LNCaP clone FGC (cell line): ENCODE data around the gene ABHD11.
A peak's percentile ranks its signal among the peaks of the same experiment; 100 is the strongest.

Experiments
- DNase-seq: peaks from one replicate; pipeline ENCODE4 v3.0.0-alpha.2; 2011; ENCODE audit warnings: low read depth
- H3K4me3 ChIP-seq: 2 replicates; pipeline ENCODE4 v1.5.1; 2011; ENCODE audit warnings: mild to moderate bottlenecking, low read depth, low read length, control low read depth
- TF ChIP-seq, protein P1 (sequence below): IDR thresholded peaks from 2 replicates; pipeline ENCODE4 v1.5.1; 2012; ENCODE audit warnings: mild to moderate bottlenecking; ENCODE audit not compliant: control insufficient read depth, insufficient read depth; ENCODE audit errors: extremely low read depth

Gene ABHD11

DNA sequence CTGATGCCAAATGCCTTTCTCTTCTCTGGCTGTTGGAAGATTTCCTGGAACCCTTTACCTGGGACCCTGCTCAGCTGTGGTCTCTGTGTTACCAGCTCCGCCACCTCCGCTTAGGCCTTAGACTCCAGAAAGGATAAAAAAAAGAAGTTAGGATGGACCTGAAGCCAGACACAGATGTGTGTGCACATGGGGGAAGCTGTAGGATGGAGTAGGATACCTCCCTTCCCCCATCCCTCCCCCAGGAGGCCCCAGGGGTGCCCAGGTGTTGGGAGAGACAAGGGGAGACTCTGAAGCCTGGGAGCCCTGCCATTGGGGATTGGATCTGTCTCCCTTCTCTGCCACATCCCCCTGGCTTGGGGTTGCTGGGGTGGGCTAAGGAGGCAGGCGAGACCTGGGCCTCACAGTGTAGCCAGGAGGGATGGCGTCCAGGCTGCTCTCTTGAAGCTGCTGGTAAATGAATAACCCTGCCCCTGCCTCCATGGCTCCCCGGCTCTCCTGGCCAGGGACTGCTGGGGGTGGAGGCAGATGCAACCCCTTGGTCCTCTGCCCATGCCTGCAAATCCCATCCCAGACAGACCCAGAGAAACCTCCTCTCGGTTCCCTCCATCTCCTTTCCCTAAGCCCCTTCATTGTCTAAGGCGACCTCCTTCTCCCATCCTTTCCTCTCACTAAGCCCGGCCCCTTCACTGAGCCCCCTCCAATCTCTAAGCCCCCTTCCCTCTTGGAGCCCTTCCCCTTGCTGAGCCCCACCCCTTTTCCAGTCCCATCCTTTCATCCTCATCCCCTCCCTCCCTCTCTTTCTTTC lies 23.5 kb upstream of the ABHD11 start:
- no peak for DNase-seq
- TF ChIP-seq, protein P1, sequence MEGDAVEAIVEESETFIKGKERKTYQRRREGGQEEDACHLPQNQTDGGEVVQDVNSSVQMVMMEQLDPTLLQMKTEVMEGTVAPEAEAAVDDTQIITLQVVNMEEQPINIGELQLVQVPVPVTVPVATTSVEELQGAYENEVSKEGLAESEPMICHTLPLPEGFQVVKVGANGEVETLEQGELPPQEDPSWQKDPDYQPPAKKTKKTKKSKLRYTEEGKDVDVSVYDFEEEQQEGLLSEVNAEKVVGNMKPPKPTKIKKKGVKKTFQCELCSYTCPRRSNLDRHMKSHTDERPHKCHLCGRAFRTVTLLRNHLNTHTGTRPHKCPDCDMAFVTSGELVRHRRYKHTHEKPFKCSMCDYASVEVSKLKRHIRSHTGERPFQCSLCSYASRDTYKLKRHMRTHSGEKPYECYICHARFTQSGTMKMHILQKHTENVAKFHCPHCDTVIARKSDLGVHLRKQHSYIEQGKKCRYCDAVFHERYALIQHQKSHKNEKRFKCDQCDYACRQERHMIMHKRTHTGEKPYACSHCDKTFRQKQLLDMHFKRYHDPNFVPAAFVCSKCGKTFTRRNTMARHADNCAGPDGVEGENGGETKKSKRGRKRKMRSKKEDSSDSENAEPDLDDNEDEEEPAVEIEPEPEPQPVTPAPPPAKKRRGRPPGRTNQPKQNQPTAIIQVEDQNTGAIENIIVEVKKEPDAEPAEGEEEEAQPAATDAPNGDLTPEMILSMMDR = no peak
- H3K4me3 ChIP-seq = no peak overlapping the region

DNA sequence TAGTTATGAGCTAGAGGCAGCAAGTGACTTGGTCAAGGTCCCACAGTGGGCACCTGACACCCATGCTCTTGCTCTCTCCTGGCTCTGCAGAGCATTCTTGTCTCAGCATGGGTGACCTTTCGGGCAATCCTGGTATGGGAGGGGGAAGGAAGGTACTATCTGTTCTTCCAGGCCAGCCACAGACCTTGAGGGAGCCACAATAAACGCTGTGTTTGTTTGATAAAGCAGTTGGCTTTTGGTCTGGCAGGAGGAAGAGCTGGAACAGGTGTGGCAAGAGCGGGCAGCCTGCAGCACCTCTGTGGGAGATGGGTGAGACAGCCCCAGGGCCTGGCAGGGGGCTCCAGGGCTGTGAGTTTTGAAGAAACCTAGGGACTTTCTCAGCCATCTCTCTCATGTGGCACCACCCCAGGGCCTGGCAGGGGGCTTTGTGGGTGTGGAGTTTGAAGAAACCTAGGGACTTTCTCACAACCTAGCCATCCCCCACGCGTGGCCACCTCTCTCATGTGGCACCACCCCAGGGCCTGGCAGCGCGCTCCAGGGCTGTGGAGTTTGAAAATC lies 20.1 kb upstream of the ABHD11 start:
- no peak overlapping the region for H3K4me3 ChIP-seq
- TF ChIP-seq, protein P1 = no peak
- peak; percentile 89 for DNase-seq

DNA sequence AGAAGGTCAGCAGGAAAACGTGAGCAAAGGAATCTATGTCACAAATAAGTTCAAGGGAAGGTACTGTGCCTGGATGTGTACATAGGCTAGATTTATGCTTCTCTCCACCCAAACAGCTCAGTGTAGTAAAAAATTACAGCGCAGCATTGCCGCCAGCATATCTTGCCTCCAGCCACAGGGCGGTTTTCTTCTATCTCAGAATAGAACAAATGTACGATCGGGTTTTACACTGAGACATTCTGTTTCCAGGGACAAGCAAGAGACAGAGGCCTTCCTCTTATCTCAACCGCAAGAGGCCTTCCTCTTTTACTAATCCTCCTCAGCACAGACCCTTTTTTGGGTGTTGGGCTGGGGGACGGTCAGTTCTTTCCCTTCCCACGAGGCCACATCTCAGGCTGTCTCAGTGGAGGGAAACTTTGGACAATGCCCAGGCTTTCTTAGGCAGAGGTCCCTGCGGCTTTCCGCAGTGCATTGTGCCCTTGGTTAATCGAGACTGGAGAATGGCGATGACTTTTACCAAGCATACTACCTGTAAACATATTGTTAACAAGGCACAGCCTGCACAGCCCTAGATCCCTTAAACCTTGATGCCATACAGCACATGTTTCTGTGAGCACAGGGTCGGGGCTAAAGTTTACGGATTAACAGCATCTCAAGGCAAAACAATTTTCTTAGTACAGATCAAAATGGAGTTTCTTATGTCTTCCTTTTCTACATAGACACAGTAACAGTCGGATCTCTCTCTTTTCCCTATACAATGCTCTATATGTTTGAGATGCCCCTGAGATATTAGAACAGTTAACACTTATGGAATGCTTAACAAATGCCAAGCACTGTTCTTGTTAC lies 11.6 kb upstream of the ABHD11 start:
- peak; percentile 85 for DNase-seq
- TF ChIP-seq, protein P1 = no peak
- no peak overlapping the region for H3K4me3 ChIP-seq

DNA sequence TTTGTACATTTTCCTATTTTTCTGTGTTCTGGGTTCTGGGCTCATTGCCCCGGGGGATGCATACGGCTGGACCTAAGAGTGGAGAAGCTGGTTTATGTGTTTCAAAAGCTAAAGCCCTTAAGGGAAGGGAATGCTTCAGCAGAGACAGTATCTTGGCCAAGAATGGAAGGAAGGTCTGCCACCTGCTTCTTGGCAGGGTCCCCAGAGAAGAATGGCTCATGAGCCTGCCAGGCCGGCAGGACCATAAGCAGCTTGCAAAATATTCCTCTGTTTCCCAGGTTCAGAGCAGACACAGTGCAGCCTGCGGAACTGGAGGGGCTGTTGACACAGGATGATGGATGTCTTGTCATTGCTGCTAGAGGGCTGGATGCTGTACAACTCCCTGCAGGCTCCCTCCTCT lies 7.8 kb upstream of the ABHD11 start:
- H3K4me3 ChIP-seq = no peak overlapping the region
- TF ChIP-seq, protein P1 = no peak
- peak; percentile 82 for DNase-seq

DNA sequence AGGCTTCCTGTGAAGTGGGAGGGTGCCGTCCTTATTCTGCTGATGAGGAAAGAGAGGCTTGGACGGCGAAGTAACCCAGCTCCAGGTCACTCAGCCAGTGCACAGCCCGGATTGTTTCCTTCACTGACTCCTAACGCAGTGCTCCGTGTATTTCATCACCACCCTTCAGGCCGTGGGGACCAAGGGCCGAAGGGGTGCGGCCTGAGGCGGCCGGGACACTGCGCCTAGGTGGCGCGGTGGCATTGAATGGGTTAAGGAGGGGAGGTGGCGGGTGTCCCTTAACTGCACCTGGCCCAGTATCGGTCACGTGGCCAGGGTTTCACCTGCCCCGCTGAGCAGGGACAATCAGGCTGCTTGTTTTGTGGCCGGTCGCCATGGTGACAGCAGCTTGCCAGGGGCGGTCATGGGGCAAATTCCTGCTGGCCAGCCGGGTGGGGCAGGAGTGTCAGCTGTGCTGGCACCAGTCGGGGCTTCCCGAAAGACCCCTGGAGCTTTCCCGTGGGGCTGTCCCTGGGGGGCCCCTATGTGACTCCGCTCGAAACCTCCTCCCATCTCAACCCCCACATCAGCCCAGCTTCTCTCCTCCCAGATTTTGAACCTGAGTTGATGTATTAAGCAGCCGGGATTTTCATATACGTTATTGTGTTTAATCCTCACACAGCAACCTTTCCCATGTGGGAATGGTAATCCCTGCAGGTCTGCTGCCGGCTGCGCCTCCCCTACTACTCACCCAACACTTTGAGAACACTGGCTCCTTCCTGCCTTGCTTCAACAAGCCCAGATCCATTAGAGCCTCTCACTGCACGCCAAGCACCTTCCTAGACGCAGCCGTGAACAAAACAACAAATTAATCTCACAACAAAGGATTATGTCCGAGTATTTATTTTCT lies 4.4 kb upstream of the ABHD11 start:
- peak overlapping the region; percentile 28 for H3K4me3 ChIP-seq
- peak; percentile 92 for DNase-seq
- TF ChIP-seq, protein P1 = no peak

DNA sequence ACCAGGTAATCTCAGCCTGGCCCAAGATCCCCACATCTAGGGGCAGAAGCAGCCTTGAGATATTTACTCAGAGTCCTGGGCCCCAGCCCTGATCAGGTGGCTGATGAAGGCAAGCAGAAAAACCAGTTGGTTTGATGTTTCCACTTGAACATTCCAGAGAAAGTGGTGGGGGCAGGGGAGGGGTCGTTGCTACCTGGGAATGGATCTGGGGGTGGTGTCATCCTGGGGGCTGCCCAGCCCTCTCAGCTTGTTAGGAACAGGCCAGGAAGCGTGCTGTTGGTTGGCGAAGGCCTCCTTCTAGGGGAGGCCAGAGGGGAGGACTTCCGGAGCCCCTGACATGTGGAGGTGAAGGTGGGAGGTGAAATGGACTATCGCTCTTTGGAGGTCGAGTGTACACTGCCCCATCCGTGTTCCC lies 3.7 kb upstream of the ABHD11 start:
- peak overlapping the region; percentile 28 for H3K4me3 ChIP-seq
- DNase-seq = no peak
- TF ChIP-seq, protein P1 = no peak
